ELF-1 (cell line): ENCODE results near the gene FAAH.
A peak's percentile ranks its signal among the peaks of the same experiment; 100 is the strongest.

Source experiments
- DNase-seq: peaks from one replicate; pipeline ENCODE4 v3.0.0-alpha.2; 2016; ENCODE audit warnings: low read depth, low spot score

The FAAH gene

GRCh38 chr1:46401154-46401913 lies 7.2 kb downstream of the FAAH start:
- DNase-seq, result no peak

GRCh38 chr1:46401964-46402626 lies 8.0 kb downstream of the FAAH start:
- DNase-seq, result peak; percentile 77

- DNase-seq, result no peak
Observed at GRCh38 chr1:46403916-46404315, 9.8 kb downstream of the FAAH start.

- no peak for DNase-seq
Observed at GRCh38 chr1:46404482-46405196, 10.5 kb downstream of the FAAH start.

- no peak for DNase-seq
Observed at GRCh38 chr1:46405197-46405555, 11.1 kb downstream of the FAAH start.

GRCh38 chr1:46405724-46406123 lies 11.6 kb downstream of the FAAH start:
- DNase-seq, result no peak

GRCh38 chr1:46406881-46407608 lies 12.9 kb downstream of the FAAH start:
- peak; percentile 53 for DNase-seq

- DNase-seq, result no peak
Observed at GRCh38 chr1:46407636-46408035, 13.5 kb downstream of the FAAH start.

GRCh38 chr1:46408356-46409062 lies 14.4 kb downstream of the FAAH start:
- no peak for DNase-seq

- no peak for DNase-seq
Observed at GRCh38 chr1:46409063-46409372, 14.9 kb downstream of the FAAH start.

- no peak for DNase-seq
Observed at GRCh38 chr1:46410156-46411009, 16.3 kb downstream of the FAAH start.

GRCh38 chr1:46411010-46411405 lies 16.9 kb downstream of the FAAH start:
- DNase-seq, result no peak

- peak; percentile 75 for DNase-seq
Observed at GRCh38 chr1:46411601-46412341, 17.7 kb downstream of the FAAH start.

- DNase-seq, result no peak
Observed at GRCh38 chr1:46412893-46413595, 18.9 kb downstream of the FAAH start.

- DNase-seq, result peak; percentile 29
Observed at GRCh38 chr1:46413596-46413985, 19.5 kb downstream of the FAAH start.

- no peak for DNase-seq
Observed at GRCh38 chr1:46415514-46415913, 21.4 kb downstream of the FAAH start.

- no peak for DNase-seq
Observed at GRCh38 chr1:46418976-46419375, 24.9 kb downstream of the FAAH start.

- DNase-seq, result no peak
Observed at GRCh38 chr1:46420533-46420915, 26.4 kb downstream of the FAAH start.

- no peak for DNase-seq
Observed at GRCh38 chr1:46421739-46422138, 27.6 kb downstream of the FAAH start.
